ENCODE data around the gene NEK3.
"Not testable (repeated sequence)": the region's sequence is repeated elsewhere in the genome, so short reads cannot be mapped to it uniquely, and the experiment has no call there.

NEK3 gene

GRCh38 chr13:52118095-52118494, 41.3 kb downstream of the NEK3 start:
- no peak for DNase-seq (ENCODE audit: low read depth)

- no peak for DNase-seq (ENCODE audit: low read depth)
Observed at GRCh38 chr13:52112591-52112990, 46.8 kb downstream of the NEK3 start.

GRCh38 chr13:52109116-52109670, 50.2 kb downstream of the NEK3 start:
- DNase-seq (ENCODE audit: low read depth): no peak

- DNase-seq (ENCODE audit: low read depth): no peak
Observed at GRCh38 chr13:52105841-52106240, 53.6 kb downstream of the NEK3 start.

- DNase-seq (ENCODE audit: low read depth): no peak
Observed at GRCh38 chr13:52104624-52105023, 54.8 kb downstream of the NEK3 start.

GRCh38 chr13:52103386-52103785, 56.0 kb downstream of the NEK3 start:
- DNase-seq (ENCODE audit: low read depth): no peak

- not testable (repeated sequence) for DNase-seq (ENCODE audit: low read depth)
Observed at GRCh38 chr13:52102423-52102822, 57.0 kb downstream of the NEK3 start.

- DNase-seq (ENCODE audit: low read depth): no peak
Observed at GRCh38 chr13:52097197-52097596, 62.2 kb downstream of the NEK3 start.

GRCh38 chr13:52096748-52097147, 62.6 kb downstream of the NEK3 start:
- DNase-seq (ENCODE audit: low read depth): no peak

- no peak for DNase-seq (ENCODE audit: low read depth)
Observed at GRCh38 chr13:52096062-52096461, 63.3 kb downstream of the NEK3 start.

GRCh38 chr13:52092087-52092486, 67.3 kb downstream of the NEK3 start:
- no peak for DNase-seq (ENCODE audit: low read depth)

- DNase-seq (ENCODE audit: low read depth): no peak
Observed at GRCh38 chr13:52091473-52091872, 67.9 kb downstream of the NEK3 start.

- no peak for DNase-seq (ENCODE audit: low read depth)
Observed at GRCh38 chr13:52085421-52085820, 74.0 kb downstream of the NEK3 start.

GRCh38 chr13:52084981-52085380, 74.4 kb downstream of the NEK3 start:
- DNase-seq (ENCODE audit: low read depth): not testable (repeated sequence)
